ENCODE measurements around the gene VWC2.

Gene VWC2

DNA sequence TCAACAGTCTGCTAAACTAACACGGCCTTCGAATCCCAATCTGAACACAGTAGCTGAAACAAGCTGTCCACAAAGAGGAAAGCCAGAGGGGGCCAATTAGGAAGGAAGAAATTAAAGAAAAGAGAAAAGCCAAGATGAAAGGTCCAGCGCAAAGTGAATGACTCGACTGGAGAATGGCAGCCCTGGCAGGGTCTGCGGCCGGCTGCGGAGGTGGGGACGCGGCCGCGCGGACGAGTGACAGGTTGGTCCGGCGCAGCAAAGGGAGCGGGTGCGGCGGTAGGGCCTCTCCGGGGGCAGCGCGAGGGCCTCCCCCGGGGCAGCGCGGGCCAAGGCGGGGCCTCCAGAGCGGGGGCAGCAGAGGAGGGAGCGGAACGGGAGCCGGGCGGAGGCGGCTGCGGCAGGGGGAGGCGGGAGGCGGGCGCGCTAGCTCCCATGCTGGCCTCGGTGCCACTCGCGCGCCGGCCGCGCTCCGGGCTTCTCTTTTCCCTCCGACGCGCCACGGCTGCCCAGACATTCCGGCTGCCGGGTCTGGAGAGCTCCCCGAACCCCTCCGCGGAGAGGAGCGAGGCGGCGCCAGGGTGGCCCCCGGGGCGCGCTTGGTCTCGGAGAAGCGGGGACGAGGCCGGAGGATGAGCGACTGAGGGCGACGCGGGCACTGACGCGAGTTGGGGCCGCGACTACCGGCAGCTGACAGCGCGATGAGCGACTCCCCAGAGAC is at the start of gene VWC2:
VWC2 (plus strand) TSS at position 421 of the 718 bp plus-strand sequence. CDS start 1,798 bp downstream, outside the sequence.
- in situ Hi-C loops (cut with MboI; ENCODE audit: low sequenced_read_pairs, unreplicated experiment), result no loop called here
- TF ChIP-seq, protein P1, sequence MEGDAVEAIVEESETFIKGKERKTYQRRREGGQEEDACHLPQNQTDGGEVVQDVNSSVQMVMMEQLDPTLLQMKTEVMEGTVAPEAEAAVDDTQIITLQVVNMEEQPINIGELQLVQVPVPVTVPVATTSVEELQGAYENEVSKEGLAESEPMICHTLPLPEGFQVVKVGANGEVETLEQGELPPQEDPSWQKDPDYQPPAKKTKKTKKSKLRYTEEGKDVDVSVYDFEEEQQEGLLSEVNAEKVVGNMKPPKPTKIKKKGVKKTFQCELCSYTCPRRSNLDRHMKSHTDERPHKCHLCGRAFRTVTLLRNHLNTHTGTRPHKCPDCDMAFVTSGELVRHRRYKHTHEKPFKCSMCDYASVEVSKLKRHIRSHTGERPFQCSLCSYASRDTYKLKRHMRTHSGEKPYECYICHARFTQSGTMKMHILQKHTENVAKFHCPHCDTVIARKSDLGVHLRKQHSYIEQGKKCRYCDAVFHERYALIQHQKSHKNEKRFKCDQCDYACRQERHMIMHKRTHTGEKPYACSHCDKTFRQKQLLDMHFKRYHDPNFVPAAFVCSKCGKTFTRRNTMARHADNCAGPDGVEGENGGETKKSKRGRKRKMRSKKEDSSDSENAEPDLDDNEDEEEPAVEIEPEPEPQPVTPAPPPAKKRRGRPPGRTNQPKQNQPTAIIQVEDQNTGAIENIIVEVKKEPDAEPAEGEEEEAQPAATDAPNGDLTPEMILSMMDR (IDR thresholded peaks at IDR 0.05; ENCODE audit: borderline replicate concordance, control extremely low read depth, extremely low read depth, insufficient read depth, missing control alignments), result no peak
- DNase-seq (ENCODE audit: low spot score), result peak; percentile 44

DNA sequence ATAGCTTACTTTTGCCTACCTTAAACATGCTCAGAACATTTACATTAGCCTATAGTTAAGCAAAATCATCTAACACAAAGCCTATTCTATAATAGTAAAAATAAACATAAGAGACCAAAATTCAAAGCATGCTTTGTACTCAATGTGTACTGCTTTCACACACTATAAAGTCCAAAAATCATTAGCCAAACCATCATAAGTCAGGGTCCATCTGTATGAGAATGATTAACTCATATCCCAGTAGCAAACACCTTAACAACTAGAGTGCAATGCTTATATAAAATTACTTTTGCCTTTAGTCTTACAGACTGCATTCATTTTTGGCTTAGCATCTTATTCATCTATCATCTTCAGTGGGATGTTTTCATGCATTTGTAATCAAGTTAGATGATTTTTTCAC is 49.4 kb upstream of the VWC2 start:
- TF ChIP-seq, protein P1 (IDR thresholded peaks at IDR 0.05; ENCODE audit: borderline replicate concordance, control extremely low read depth, extremely low read depth, insufficient read depth, missing control alignments), result no peak
- in situ Hi-C loops (cut with MboI; ENCODE audit: low sequenced_read_pairs, unreplicated experiment), result no loop called here
- no peak for DNase-seq (ENCODE audit: low spot score)

DNA sequence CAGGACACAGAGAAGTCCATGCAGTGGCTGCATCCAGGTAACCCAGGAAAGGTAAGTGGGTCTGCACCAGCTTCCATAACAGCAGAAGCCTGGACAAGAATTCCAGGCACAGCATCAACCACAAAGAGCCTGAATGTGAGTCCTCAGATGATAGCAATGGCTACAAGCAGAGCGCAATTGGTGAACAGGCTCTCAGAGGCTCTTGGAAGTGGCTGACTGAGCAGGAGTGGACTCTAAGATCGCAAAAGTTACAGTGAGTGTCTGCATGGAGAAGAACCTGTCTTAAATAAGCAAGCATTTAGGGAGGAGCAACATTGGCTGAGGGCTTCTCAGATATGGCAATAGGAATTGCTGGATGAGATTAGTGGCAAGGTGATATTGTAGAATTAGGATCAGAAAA is 41.6 kb upstream of the VWC2 start:
- TF ChIP-seq, protein P1 (IDR thresholded peaks at IDR 0.05; ENCODE audit: borderline replicate concordance, control extremely low read depth, extremely low read depth, insufficient read depth, missing control alignments), result no peak
- in situ Hi-C loops (cut with MboI; ENCODE audit: low sequenced_read_pairs, unreplicated experiment), result no loop called here
- DNase-seq (ENCODE audit: low spot score), result no peak

DNA sequence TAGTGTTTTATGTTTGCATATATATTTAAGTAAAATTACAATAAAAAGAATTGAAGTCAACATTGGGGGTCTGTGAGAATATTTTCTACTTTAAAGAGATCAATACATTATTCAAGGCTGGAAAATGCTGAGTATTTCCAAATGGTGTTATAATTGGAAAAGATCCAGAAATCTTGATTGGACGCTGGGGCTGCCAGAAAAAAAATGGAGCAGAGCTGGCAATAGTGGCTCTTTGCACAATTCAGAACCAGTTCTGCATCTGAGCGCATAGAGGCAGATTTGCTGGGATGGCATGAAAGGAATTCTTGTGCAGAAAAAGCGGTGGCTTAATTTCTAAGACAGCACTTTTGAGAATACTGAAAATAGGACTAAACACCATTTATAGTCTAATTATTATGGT is 10.8 kb upstream of the VWC2 start:
- in situ Hi-C loops (cut with MboI; ENCODE audit: low sequenced_read_pairs, unreplicated experiment), result no loop called here
- no peak for DNase-seq (ENCODE audit: low spot score)
- TF ChIP-seq, protein P1 (IDR thresholded peaks at IDR 0.05; ENCODE audit: borderline replicate concordance, control extremely low read depth, extremely low read depth, insufficient read depth, missing control alignments), result no peak

DNA sequence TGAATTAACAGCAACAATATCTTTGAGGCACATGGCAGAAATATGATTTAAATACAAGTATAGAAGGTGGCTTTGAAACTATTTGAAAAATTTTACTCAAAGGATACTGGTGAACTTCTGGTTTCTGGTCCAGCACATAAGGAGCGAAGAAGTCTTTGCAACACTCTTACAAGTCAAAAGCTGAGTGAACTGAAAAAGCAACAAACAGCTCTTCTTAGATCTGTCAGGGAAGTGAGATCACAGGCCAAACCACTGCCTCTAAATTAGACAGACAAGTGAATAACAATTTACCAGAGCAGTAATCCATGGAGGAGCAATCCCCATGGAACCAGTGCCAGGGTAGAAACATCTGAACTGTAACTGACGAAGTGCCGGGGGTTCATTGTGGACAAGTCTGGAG is 9.6 kb upstream of the VWC2 start:
- TF ChIP-seq, protein P1 (IDR thresholded peaks at IDR 0.05; ENCODE audit: borderline replicate concordance, control extremely low read depth, extremely low read depth, insufficient read depth, missing control alignments), result no peak
- DNase-seq (ENCODE audit: low spot score), result no peak
- in situ Hi-C loops (cut with MboI; ENCODE audit: low sequenced_read_pairs, unreplicated experiment), result no loop called here

DNA sequence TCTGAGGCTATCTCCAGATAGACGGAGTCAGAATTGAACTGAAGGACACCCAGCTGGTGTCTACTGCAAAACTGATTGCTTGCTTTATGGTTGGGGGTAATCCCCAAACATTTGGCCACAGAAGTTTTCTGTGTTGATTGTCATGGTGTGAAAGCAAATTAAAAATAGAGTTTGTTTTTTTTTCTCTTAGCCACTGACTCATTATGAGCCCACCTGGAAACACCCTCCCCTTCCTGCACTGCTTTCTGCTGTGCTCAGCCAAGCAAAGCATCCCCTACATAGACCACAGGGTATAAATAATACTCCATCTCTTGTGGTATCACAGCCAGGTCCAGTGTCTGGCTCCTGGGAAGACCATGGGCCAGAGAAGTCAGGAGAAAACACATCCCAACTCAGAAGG is 6.5 kb upstream of the VWC2 start:
- in situ Hi-C loops (cut with MboI; ENCODE audit: low sequenced_read_pairs, unreplicated experiment), result no loop called here
- TF ChIP-seq, protein P1 (IDR thresholded peaks at IDR 0.05; ENCODE audit: borderline replicate concordance, control extremely low read depth, extremely low read depth, insufficient read depth, missing control alignments), result no peak
- peak; percentile 67 for DNase-seq (ENCODE audit: low spot score)
